Osteoblast (primary cell): Measurements from ENCODE around the gene LRBA. TPM values are rescaled to one million over a fixed set of nuclear protein-coding genes. Genes with fewer than 3 reads are reported as not detected.

Experiments
- DNase-seq: peaks from one replicate; pipeline ENCODE4 v3.0.0; 2011; ENCODE audit warnings: low spot score, mixed read lengths; ENCODE audit not compliant: insufficient read length; ENCODE audit errors: missing footprints
- H2AFZ ChIP-seq: 2 replicates; pipeline ENCODE4 v1.6.0; 2011; ENCODE audit warnings: mild to moderate bottlenecking, low read length
- H3K27ac ChIP-seq: 2 replicates; pipeline ENCODE4 v1.5.1; 2011; ENCODE audit warnings: mild to moderate bottlenecking, low read depth, low read length, moderate library complexity
- H3K27me3 ChIP-seq: 2 replicates; pipeline ENCODE4 v1.6.0; 2012; ENCODE audit warnings: mild to moderate bottlenecking, control low read depth, inconsistent platforms, low read length, moderate library complexity; ENCODE audit not compliant: insufficient read depth
- H3K36me3 ChIP-seq: 2 replicates; pipeline ENCODE4 v1.5.1; 2011; ENCODE audit warnings: mild to moderate bottlenecking, low read length, control low read depth, moderate library complexity; ENCODE audit not compliant: insufficient read depth
- H3K4me1 ChIP-seq: 2 replicates; pipeline ENCODE4 v1.5.1; 2011; ENCODE audit warnings: mild to moderate bottlenecking, low read length, control low read depth, moderate library complexity; ENCODE audit not compliant: insufficient read depth
- H3K4me2 ChIP-seq: 2 replicates; pipeline ENCODE4 v1.6.0; 2011; ENCODE audit warnings: mild to moderate bottlenecking, low read length; ENCODE audit not compliant: insufficient read depth
- H3K4me3 ChIP-seq: fragments of 200-600 bp; sonication (generic); 3 replicates; pipeline ENCODE4 v1.5.1; 2012; ENCODE audit warnings: mild to moderate bottlenecking, low read length, inconsistent platforms; ENCODE audit not compliant: insufficient read depth
- H3K79me2 ChIP-seq: 2 replicates; pipeline ENCODE4 v1.6.0; 2012; ENCODE audit warnings: mild to moderate bottlenecking, low read length, control low read depth, inconsistent platforms; ENCODE audit not compliant: insufficient read depth
- H3K9me3 ChIP-seq: 2 replicates; pipeline ENCODE4 v1.5.1; 2011; ENCODE audit warnings: low read depth, low read length, control low read depth
- H4K20me1 ChIP-seq: 2 replicates; pipeline ENCODE4 v1.6.0; 2012; ENCODE audit warnings: mild to moderate bottlenecking, low read length, control low read depth; ENCODE audit not compliant: insufficient read depth
- CTCF ChIP-seq: IDR thresholded peaks from 2 replicates; pipeline ENCODE4 v1.5.1; 2011; ENCODE audit warnings: mild to moderate bottlenecking, low read depth, low read length, moderate library complexity; ENCODE audit errors: extremely low read depth
- total RNA-seq: library from RNA; depleted of rRNA; stranded (reverse); fragments of >200 nt; gene quantifications from 2 replicates; pipeline ENCODE4 v1.2.3, GENCODE V29; 2012

Gene LRBA
- total RNA-seq, 1 donor, result 67.3 TPM

DNA sequence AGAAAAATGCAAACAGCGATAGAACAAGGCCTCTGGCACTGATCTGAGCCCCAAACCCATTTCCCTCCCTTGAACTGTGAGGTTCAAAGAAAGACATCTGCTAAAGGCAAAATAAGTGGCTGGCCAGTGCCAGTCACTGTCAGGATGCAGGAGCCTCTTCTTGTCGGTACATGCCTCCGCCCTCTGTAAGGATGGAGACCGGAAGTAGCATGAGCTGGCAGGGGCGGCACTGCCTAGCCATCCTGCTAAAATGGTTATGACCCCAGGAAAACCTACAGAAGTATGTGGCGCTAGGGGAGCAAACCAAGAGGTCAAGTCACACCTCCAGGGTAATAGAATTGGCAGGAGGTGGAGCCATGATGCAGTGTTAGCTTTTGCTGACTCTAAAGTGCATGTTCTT, 756.5 kb downstream of the LRBA start:
- Histone ChIP-seq H4K20me1 (no peaks in the 10 kb centered on the region), H3K4me3 (no peak overlapping the region), H3K9me3 (no peaks in the 10 kb centered on the region), H3K27ac (no peak overlapping the region), H3K4me2 (no peak overlapping the region), H2AFZ (no peak overlapping the region), H3K27me3 (no peaks in the 10 kb centered on the region), H3K4me1 (peaks cover 6% of the 10 kb centered on the region), H3K79me2 (no peaks in the 10 kb centered on the region), H3K36me3 (peaks cover 34% of the 10 kb centered on the region)
- TF ChIP-seq CTCF, result no peak
- DNase-seq, result no peak

DNA sequence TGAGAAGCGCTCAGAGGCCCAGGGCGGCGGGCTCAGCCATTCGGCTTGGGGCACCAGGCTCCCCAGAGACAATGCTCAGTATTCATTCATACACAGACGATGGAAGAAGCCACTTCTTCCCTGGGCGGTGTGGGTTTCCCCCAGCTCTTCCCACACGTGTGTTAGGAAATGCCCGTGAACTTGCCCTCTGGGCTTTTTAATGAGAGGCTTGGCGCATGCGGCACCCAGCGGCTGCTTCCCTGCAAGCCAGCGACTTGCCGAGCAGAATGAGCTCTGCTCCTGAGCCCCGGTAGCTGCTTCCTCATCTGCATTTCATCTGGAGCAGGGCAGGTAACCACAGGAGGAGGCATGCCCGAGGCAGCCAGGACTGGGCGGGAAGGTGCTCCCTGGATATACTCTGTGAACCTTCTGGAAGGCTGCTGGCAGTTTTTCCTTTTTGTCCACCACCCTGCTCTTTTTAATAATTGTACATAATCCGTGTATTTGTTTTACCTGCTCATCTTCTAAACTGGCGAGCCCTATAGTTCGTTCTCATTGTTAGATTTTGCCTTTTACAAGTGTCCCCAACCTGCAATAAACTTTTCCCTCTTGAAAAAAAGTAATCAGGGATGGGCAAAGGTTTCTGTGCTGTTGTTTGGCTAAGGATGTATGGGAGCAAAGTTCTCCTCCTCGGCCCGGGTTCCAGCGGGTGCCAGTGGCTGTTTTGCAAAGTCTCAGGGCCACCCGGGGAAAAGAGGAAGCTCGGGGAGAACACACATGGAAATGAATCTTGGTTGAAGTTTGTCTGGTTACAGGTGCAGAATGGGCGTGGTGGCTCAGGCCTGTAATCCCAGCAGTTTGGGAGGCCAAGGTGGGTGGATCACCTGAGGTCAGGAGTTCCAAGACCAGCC, 758.0 kb downstream of the LRBA start:
- Histone ChIP-seq H3K9me3 (no peaks in the 10 kb centered on the region), H3K4me1 (peaks cover 2% of the 10 kb centered on the region), H2AFZ (no peak overlapping the region), H3K4me2 (no peak overlapping the region), H3K27ac (no peak overlapping the region), H3K36me3 (peaks cover 40% of the 10 kb centered on the region), H4K20me1 (no peaks in the 10 kb centered on the region), H3K27me3 (no peaks in the 10 kb centered on the region), H3K4me3 (no peak overlapping the region), H3K79me2 (no peaks in the 10 kb centered on the region)
- no peak for DNase-seq
- TF ChIP-seq CTCF, result no peak

- no peaks in the 10 kb centered on the region for H3K27me3 ChIP-seq
- TF ChIP-seq CTCF, result no peak
- no peak overlapping the region for H3K4me3 ChIP-seq
- peaks cover 40% of the 10 kb centered on the region for H3K36me3 ChIP-seq
- H4K20me1 ChIP-seq, result no peaks in the 10 kb centered on the region
- no peaks in the 10 kb centered on the region for H3K9me3 ChIP-seq
- no peak overlapping the region for H2AFZ ChIP-seq
- no peak overlapping the region for H3K27ac ChIP-seq
- no peaks in the 10 kb centered on the region for H3K79me2 ChIP-seq
- H3K4me2 ChIP-seq, result no peak overlapping the region
- no peaks in the 10 kb centered on the region for H3K4me1 ChIP-seq
- DNase-seq, result no peak
Observed at GRCh38 chr4:150256225-150256620, 758.9 kb downstream of the LRBA start.

DNA sequence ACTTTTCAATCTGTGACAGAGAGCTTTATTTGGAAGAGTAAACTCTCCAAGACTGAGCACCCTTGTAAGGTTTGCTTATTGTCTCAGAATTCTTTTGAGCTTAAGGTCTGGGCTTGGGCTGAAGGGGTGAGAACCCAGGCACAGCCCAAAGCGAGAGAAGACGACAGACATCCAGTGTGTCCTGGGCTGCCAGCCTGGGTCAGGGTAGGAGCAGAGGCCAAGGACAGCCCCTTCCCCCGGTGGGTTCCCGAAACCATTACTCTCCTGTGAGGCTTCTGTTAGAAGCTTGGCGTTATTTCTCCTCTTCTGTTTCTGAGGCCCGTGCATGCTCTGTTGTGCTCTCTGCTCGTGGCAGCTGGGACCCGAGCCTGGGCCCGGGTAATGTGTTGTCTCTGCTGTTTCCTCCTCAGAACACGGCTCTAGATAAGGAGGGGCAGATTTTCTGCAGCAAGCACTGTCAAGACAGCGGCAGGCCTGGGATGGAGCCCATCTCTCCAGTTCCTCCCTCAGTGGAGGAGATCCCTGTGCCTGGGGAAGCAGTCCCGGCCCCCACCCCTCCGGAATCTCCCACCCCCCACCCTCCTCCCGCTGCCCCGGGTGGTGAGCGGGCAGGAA, 759.4 kb downstream of the LRBA start:
- Histone ChIP-seq H3K27ac (no peak overlapping the region), H3K36me3 (peaks cover 40% of the 10 kb centered on the region), H3K4me3 (no peak overlapping the region), H2AFZ (no peak overlapping the region), H3K79me2 (no peaks in the 10 kb centered on the region), H3K9me3 (no peaks in the 10 kb centered on the region), H3K4me2 (no peak overlapping the region), H3K27me3 (no peaks in the 10 kb centered on the region), H3K4me1 (no peaks in the 10 kb centered on the region), H4K20me1 (no peaks in the 10 kb centered on the region)
- DNase-seq, result no peak
- TF ChIP-seq CTCF, result no peak
